HT1080 (cell line): Measurements from ENCODE around the gene FLRT3. TPM values are rescaled to one million over a fixed set of nuclear protein-coding genes. Genes with fewer than 3 reads are reported as not detected.
A peak's percentile ranks its signal among the peaks of the same experiment; 100 is the strongest.

Source experiments
- DNase-seq: peaks from one replicate; pipeline ENCODE4 v3.0.0-alpha.2; 2015; ENCODE audit warnings: low read depth
- small RNA-seq: library from RNA; depleted of rRNA; stranded (forward); fragments of <200 nt; gene quantifications from one replicate; pipeline ENCODE3, GENCODE V24; 2014
- total RNA-seq: library from RNA; depleted of rRNA; stranded (reverse); fragments of >200 nt; shearing (Covaris generic); gene quantifications from 2 replicates; pipeline ENCODE4 v1.2.3, GENCODE V29; 2014

The FLRT3 gene
- total RNA-seq, 1 experiment from 2014 or later: 4.0 TPM

DNA sequence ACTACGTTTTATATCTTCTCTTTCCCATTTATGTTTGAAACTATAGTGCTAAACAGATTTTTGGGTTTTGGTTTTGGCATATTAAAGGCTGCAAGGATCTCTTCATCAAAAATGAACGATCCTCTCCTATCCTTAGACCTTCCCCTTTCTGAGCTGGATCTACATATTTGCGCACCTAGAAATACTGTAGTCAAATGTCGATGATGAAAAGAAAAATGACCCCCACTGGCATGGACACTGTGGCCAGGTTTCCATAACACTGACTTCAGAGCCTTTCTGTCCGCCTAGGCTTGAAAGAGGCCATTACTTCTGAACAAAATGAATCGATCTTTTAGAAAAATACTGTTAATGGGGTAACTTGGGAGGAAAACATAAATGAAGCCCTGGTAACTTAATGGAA, 5.8 kb downstream of the FLRT3 start:
- DNase-seq: no peak

DNA sequence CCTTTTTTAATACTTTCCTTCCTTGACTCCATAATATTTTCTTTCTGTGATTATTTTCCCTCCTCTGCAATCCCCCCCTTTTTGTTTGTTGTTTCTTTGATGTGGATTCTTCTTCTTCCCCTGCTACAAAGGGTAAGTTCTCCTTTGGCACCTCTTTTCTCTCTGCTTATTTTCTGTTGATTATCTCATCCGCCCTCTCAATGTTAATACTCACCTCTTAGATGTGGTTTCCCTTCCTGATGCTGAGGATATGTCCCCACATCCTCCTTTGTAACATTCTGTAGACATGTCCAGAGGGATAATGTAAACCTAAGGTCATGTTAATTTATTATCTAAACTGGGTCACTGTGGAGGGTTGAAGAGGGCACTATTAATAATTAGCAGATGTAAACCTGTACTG, 17.7 kb downstream of the FLRT3 start:
- no peak for DNase-seq

DNA sequence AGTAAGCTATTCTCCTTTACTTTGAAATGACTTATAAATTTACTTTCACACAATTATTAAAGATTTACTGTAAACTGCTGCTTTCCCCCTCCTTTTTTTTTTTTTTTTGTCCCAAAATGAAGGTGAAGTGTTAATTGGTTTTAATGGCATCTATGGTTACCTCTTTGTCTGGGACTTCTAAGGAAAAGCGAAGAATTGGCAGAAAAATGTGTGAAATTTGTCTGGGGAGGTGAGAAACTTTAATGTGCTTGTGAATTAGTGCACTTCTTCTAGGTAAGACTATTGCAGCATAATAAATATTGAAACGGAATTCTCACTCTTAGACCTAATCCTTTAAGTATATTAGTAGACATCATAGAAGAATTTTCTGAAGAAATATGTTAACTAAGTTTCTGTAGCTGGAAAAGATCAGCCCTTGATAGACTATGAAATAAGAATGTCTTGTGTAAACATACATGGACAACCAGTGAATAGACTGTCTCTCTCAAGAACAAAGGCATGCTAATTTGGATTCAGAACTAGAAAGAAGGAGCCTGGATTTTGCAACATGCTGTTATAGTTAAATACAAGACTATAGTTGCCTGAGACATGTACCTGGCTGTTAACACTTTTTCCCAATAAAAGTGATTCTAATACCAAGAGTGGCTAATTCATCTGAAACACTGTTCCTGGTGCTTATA, 23.9 kb downstream of the FLRT3 start:
- no peak for DNase-seq

DNA sequence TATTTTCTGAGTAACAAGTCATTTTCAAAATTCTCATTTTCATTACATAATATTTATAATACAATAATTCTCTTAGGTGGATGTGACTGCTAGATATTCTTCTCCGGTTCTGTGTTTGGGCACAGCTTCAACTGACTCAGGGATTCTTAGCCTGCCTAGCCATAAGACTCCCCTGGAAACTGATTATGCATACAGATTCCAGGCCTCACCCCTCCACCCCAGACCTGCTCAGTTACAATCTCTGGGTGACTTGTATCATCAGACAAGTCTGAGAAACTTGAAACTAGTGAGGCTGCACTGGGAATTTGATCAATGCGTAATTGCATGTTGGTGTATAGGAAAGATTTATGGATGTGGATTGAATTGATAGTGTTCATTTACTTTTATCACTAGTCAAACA, 25.4 kb downstream of the FLRT3 start:
- DNase-seq: no peak

DNA sequence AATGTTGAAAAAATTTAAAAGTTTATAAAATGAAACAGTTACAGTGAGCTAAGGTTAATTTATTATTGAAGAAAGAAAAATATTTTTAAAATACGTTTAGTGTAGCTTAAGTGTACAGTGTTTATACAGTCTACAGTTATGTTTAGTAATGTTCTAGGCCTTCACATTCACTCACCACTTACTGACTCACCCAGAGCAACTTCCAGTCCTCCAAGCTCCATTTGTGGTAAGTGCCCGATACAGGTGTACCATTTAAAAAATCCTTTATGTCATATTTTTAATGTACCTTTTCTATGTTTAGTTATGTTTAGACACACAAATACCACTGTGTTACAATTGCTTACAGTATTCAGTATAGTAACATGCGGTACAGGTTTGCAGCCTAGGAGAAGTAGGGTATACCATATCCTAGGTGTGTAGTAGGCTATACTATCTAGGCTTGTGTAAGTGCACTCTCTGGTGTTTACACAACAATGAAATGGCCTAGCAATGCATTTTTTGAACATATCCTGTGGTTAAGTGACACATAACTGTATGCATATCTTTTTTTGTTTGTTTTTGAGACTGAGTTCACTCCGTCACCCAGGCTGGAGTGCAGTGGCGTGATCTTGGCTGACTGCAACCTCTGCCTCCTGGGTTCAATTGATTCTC, 26.3 kb downstream of the FLRT3 start:
- peak; percentile 17 for DNase-seq

DNA sequence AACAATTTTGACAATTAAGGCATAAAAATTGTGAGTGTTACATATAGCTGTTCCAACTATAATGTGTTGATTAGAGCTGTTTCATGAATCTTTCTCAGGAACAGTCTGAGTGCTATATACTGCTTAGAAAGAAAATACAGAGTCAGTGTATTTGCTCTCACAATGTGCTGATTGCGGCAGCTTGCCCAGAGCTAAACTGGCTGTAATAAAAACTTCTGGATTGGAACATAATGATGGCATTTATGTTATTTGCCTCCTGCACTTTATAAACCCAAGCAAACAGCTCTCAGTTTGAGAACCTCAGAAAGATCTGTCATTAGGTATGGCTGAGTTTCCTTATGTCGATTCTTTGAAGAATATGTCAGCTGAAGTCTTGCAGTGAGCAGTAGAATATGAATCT, 29.5 kb downstream of the FLRT3 start:
- DNase-seq: no peak

DNA sequence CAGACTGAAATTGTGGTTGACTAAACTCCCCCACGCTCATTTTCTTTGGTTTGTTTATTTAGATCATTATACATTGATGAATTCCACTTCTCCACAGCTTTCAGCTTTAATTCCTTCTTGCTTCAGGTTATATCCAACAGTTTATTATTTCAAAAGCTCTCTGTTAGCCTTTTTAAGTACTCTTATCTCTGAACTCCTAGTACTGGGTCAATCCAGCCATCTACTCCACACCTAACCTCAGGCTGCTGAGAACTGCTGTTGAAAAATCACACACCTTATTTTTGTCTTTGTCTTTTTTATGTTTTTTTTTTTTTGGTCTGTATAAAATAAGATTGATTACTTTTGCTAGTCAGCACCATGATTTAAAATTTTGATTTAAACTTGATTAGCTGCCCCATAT, 32.9 kb downstream of the FLRT3 start:
- DNase-seq: no peak

DNA sequence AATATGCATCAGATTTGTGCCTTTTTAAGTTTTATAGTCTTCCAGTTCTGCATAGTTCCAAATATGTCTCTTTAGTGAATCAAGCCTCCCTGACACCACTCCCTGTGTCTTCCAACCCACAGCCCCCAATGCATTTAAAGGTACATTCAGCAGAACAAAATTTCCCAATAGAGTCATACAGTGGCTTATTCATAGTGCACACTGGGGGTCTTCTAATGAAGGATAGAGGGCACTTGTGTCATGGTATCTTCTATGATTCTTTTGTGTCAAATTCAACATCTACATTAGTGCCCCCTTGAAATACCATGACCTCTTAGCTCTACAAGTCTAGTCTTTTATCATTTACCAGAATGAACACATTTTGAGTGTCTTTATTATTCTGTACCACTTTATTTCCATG, 33.8 kb downstream of the FLRT3 start:
- DNase-seq: no peak

DNA sequence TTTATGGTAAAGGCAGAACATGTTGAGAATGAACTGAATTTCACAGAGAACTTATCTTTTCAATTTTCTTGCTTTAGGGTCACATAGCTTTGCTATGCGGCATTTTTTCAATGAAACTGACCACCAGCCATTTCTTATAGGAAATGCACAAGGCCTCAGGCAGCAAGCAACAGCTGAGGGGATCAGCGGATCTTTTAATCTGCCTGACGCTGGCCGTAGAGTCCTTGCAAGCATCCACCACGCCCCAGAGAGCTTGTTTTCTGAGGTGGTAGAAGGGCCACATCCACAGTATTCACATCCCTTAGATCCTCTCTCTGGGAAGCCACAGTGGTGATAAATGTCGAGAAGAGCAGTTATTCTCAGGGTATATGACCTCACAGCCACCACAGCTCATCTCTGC, 34.3 kb downstream of the FLRT3 start:
- DNase-seq: no peak

DNA sequence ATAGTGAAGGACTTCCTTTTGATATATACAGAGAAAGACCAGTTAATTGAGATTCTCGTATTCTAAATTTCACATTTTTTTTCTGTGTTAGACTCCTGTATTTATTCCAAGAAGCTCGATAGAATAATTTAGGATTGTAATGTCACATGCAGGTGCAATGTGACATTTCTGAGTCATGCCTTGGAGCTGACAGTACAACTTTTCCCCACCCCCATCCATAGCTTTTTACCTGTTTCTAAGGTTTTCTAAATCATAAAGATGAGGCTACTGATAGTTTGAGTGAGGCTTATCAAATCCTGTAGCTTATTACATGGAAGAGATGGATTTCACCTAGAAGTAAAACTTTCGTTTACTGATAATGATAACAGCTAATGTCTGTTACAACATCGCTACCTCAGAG, 37.6 kb downstream of the FLRT3 start:
- no peak for DNase-seq

DNA sequence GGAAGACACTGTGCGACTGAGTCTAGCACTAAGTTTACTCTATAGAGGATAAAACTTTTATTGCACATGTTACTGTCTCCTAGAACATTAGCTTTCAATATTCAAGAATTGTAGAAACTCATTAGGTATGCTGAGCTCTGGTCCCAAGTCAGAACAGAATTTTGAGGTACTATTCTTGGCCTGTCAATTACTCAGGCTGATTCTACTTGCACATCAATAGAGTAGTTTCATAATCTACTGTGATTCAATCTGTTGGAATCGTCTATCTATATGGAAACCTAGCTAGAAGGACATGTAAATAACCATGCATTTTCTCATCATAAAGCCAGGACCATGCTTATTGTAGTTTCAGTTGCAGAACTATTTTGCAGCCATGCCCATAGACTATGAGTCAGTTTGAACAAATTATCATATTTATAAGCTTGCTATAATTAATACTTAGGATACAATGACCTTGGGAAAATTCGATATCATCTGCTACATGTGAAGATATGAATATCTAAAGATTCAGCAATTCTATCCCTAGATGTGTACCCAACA, 41.6 kb downstream of the FLRT3 start:
- no peak for DNase-seq

DNA sequence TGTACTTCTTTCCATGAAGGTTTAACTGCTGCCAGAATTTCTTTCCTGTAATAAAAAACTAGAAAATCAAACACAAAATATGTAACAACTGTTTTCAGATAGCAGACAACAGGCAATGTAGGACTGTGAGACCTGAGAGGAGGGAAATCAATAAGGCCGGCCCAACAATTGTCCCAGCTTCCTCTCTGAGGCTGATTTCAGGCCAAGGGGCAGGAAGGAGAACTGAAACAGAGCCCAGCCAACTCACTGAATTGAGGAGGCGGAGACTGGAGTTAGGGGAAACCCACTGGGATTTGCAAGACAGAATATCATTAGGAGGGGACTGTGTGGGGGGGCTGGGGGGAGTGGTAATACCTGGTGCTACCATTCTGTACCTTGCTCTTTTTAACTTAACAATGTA, 42.2 kb downstream of the FLRT3 start:
- DNase-seq: no peak

DNA sequence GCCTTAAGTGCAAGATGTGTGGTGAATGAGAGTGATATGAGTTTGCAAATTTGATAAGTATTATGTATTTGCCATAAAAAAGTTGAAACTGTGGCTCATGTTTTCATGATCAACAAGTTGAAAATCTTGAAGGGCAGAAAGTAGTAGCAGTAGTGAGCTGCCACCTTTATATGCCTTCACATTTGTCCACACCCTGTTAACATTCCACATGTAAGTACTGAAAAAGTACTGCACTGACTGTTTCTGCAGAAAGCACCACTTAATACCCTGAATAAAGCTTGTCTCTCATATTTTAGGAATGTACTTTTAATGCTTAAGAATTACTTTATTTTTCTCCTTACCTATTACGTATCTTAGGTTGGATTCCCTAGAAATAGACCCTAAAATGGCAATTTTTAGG, 45.9 kb downstream of the FLRT3 start:
- DNase-seq: no peak

DNA sequence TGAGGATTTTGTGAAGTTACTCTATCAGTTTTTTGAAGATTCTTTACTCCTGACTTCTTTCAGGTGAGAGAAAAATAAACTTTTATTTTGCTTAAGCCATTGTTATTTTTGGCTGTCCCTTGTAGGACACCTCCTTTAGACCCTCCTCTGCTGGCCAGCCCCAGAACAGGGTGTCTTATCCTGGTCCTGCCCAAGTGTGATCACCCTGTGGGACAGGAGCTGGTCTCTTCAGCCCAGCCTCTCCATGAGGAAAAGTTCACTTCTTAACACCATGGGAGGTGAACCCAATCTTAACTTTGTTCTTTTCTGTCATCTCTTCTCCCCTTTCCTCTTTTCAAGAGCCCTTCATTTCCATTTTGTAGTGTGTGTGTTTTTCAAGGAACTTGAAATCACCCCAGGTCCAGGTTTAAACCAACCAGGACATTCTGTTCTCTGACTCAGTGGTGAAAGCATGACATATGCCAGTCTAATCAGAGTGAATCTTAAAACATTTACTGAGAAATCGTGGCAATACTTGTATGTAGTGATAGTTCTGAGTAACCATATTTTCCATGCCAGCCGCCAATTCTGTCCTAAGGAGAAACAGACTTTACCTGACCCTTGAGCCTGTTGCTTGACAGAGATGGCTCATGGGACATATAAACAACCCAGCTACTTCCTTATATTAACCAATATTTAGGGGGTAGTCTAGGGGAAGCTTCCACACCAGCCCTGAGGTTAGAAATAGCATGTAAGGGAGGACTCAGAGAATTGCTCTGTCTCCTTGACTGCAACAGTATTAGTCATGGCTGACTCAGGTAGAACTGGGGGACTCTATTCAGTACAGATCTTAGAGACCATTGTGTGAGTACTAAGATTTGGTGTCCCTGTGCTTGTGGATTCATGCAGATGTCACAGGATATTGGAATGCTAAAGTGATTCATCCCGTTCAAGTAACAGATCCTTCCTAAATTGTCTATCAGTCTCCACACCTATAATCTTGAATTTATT, 48.8 kb downstream of the FLRT3 start:
- DNase-seq: peak; percentile 96

DNA sequence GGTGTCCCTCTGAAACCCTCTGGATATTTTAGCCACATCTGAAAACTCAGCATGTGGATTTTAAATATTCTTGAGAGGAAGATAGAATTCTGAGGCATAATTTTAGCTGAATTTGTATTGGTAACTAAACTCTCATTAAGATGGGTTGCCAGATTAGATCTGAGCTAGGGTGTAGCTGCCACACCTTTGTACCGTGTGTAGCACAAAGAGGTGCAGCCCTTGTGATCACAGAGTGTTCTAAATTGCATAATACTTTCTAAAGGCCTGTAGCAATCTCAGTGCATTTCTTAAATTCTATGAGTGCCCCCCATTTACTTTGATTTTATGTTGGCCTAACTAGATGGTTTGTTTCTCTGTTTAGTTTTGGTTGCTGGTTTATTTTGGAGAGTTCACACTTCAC, 53.0 kb downstream of the FLRT3 start:
- no peak for DNase-seq

DNA sequence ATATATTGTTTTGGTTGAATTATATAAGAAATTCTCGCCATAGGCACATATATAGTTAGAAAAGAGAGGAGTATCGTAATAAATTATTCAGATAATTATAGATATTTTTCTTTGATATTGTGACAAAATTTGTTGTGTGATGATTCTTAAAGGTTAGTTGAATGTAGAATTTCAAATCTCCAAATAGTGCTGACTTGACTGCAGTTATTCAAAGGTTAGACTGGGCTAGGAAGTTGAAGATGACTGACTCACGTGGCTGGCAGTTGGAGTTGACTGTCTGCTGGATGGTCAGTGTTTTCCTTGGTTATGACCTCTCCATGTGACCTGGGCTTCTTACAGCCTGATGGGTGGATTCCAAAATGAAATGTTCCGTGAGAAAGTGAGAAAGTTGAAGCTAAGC, 55.3 kb downstream of the FLRT3 start:
- DNase-seq: no peak

Small RNAs within 50 kb of the gene (small RNA-seq; reads per million reads assigned to genes)
- gene RNU6-228P: 0.07 reads per million
